HG03045 (cell line): ENCODE measurements around the gene C2CD2.
A peak's percentile ranks its signal among the peaks of the same experiment; 100 is the strongest.

Source experiments
- ATAC-seq: cut with Tn5 transposase; IDR thresholded peaks from one replicate; pipeline ENCODE4 v1.9.1; 2021; ENCODE audit warnings: mild to moderate bottlenecking, moderate library complexity; ENCODE audit not compliant: unreplicated experiment

Gene C2CD2

DNA sequence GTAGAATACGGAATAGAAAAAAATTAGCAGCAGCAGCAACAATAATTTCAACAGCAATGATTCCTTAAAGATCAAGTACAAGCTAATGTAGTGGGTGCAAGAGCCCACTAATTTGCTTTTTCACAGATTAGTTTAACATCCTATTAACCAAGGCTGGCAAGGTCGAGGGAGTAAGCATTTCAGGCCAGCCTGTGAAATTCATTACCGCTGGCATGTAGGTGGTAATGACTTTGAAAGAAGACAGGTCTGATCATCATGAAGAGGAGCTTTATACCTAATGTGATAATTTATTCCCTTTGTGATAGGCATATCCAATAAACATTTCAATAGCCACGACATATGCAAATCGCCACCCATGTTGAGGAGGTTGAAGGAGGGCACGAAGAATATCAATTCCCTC lies 63.5 kb downstream of the C2CD2 start:
- no peak for ATAC-seq

DNA sequence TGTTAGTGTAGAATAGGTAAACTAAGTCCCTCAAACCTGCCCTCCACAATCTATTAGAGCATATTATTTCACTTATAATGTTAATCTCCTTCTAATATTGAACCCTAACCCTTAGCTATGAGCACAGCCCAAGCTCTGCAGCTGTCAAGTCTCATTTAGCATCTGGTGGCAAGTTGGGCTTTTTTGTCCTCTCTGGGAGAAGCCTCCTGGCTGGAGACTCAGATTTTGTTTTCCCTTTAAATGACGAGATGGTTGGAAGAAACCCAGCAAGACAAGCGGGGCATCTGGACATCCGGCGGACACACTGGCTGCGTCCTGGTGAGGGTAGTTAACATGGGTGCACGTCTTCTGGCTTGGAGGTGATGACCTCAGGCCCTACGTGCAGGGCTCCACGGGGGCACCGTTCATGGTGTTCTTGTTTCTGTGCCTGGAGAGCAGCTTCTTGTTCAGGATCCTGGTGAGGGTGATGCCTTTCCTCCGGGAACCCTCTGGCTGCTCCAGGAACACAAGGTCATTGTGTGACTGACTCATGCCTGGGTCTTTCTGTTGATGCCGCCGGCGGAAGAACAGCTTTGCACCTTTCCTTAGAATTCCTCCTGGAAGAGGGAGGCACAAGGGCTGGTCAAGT lies 65.0 kb downstream of the C2CD2 start:
- no peak for ATAC-seq

DNA sequence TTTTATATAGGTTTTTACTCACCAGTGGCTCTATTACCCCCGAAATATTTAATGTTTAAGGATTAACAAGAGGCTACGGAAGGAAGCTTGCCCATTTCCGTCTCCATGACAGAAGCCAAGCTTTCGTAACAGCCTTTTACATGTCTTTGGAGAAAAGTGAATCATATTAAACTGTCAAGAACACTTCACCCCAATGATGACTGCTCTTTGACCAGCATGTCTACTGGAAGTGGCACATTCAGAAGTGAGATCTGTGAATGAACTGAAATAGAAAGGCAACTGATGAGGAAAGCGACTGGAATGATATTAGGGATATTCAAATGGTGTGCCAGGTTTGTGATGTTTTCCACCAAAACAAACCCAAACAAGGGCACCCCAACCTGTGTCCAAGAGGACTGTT lies 66.2 kb downstream of the C2CD2 start:
- ATAC-seq, result no peak

DNA sequence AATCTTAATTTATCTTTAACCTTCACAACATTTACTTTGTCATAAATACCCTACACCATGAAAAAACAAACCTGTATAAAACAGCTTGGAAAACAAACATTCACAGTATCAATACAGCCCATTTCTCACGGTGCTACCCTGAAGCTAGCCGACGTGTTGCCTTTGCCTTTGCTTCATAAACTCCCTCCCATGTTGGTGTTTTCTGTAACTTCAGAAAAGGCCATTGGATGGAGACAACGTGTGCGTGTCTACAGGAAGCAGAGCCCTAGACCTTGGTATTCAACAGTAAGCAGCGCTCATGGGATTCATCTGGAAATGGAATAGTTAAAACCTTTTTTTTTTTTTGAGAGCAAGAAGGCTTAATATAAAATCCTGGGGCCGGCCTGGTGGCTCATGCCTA lies 67.5 kb downstream of the C2CD2 start:
- ATAC-seq, result no peak

DNA sequence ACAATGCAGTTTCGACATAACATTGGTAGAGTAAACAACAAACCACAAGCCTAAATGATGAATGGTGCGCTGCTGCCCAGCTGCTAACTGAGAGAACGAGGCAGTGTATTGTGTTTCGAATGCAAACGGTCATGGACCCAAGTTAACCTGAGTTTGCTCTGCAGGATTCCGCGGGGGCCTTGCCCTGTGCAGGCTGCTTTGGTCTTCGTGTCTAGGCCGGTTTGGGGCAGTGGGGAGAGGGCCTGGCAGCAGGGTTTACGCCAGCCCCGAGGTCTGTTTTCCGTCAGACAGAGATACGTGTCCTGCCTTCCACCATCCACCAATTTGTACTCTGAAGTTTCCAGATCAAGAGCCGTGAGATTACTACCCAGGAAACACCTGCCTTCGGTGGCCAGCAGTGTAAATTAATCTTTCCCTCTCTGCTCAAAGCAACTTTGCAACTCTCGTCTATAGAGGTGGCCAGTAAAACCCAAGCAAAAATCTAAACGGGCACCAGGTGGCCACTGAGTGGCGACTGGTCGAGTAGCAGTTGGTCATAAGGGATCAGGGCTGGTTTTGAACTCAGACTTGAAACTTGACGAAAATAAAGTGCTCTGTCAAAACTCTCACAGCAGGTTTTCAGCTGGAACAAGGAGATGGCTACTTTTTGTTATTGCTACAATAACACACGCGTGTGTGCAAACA lies 68.3 kb downstream of the C2CD2 start:
- no peak for ATAC-seq

DNA sequence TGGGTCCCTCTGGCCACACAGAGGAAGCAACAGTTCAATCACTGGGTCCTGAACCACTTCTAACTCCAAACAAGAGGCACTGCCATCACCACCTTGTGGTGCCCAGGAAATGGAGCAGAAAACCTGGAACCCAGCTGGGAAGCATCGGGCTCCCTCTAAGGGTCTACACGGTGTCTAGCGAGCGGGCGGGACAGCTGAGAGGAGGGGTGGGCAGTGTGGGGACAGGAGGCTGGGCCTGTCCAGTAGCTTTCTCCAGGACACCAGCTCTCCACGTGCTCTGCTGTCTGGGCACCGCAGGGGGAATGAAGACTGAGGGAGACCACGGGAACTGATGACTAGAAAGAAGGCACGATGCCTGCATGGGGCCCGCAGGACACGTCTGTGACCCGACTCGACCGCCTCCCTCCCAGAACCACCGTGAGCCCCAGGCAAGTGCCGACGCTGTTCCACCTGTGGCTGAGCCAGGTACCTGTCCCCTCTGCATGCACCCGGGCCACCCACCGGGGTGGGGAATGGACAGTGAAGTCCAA lies 69.3 kb downstream of the C2CD2 start:
- no peak for ATAC-seq

DNA sequence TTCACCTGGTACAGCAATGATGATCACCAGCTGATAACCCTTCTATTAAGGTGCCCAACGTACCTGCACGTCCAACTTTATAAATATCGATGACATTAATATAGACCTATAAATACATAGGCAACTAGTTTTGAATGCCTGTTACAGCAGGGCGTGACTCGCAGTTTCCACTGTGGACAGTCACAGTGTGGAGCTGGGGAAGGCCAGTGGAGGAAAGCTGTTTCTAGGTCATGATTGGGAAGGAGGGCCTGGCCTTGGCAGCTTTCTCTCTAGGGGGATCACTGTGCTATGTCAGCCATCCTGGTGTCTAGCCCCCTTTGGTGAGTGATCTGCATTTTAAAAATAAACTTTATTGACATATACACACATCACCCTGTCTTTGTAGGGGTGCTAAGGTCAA lies 70.2 kb downstream of the C2CD2 start:
- ATAC-seq, result no peak

DNA sequence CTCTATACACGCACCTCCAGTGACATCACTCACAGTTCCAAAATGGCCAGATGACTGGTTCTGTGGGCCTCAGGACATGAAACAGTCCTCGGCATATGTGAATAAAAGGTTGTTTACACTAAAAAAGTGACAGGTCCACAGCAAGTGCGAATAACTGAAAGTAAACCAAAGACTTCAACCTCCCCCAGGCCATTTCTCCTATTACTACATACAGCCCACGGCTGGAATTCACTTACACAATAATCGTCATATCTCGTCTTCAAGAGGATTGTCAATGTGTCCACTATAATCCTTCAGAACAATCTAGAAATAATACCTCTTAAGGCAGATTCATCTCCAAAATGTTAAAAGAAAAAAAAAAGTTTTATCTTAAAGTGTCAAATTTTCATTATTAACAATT lies 72.8 kb downstream of the C2CD2 start:
- ATAC-seq, result no peak

DNA sequence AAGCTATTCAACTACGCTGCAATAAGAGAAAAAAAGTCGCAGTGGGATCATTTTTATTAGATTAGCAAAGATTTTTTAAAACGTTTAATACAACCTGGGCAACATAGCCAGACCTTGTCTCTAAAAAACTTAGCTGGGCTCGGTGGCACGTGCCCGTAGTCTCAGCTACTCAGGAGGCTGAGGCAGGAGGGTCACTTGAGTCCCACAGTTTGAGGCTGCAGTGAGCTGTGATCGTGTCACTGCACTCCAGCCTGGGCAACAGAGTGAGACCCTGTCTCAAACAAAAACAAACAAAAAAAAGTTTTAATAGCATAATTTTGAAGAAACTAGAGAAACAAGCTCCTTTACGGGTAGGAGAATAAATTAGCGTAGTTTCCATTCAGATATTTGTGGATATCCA lies 73.7 kb downstream of the C2CD2 start:
- no peak for ATAC-seq

DNA sequence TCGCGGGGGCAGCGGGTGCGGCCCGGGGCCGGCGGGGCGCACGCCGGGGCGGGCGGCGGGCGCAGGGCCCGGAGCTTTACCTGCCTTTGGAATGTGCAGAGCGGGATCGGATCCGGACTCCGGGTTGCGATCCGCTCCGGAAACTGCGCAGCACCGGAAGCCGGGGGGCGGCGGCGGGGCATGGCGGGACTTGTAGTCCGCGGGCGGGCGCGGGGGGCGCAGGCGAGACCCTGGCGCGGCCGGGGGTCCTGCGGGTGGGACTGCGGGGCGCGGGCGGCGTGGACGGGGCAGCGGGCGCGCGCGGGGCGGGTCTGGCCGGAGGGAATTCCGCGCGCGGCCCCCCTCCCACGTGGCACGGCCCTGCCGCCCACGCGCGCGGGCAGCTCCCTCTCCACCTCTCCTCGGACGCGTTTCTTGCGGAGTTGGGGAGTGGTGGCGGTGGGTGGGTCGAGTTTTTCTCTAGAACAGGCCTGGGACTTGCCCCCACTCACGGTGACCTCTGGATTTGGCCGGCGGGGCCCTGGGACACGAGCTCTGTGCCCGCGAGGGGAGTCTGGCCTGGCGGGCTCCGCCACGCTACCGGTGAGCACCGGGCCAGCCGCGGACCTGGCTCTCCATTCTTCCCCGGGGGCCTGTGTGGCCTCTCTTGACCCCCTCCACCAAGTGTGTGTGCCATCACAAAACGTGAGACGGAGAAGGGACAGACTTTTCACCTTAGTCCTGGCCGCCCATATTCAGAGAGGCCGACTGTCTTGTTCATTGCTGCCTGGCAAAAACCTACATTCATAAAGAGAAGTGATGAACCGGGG lies 74.4 kb downstream of the C2CD2 start, which contains the start of gene PRDM15:
PRDM15 (minus strand) TSS at position 155 of the 809 bp plus-strand sequence. CDS start 18,981 bp downstream, outside the sequence.
- ATAC-seq, result peak; percentile 66

DNA sequence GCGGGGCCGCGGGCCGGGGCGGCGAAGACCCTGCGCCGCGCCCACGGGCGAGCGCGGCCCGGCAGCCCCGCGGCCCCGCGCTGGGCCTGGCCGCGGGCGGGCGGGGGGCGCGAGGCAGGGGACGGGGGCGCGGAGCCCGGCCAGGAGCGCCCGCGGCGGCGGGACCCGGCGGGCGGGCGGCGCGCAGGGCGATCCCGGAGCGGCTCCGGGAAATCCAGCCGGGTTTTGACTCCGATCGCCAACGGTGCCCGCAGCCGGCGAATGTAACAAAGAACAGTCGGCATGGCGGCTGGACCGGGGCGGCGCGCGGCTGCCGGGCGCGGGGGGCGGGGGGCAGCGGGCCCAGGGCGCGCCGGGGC lies 75.0 kb downstream of the C2CD2 start:
- ATAC-seq, result peak; percentile 56

DNA sequence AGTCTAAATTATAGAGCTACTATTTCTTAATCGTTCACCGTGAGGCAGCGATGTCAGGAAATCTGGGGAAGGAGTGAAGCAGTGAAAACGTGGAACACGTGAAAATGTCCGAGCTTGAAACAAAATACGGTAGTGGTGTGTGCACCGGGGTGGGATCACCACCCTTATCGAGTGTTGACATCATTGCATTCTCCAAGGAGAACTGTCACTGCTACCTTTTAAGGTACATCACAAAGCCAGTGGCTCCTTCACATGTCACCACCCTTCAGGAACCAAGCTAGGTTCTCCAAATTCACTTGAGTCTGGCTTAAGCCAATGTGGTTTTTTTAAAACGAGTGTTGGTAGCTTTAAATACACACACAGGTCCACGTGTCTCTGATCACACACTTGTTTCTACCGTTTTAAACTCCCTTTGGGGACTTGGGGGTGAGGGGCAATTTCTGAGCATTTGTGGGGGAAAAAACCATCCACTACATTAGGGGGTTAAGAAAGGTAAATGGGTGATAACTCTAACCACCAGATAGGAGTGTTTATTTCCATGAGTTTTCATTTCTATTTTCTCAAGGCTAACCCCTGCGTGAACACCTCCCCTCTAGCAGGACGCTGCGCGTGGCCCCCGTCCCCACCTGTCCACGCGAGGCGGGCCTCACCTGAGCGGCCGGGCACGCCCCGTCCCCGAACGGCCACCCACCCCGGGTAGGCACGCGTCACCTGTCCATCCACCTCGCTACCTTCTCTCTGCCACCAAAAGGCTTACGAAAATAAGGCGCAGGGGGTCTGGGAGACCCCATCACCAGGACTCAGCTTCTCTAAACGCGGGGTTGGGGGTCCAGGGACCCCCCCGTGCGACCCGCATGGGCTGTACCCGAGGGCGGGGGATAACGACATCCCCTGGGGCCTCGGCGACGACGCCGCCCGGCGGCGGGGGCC lies 75.7 kb downstream of the C2CD2 start:
- peak; percentile 33 for ATAC-seq

DNA sequence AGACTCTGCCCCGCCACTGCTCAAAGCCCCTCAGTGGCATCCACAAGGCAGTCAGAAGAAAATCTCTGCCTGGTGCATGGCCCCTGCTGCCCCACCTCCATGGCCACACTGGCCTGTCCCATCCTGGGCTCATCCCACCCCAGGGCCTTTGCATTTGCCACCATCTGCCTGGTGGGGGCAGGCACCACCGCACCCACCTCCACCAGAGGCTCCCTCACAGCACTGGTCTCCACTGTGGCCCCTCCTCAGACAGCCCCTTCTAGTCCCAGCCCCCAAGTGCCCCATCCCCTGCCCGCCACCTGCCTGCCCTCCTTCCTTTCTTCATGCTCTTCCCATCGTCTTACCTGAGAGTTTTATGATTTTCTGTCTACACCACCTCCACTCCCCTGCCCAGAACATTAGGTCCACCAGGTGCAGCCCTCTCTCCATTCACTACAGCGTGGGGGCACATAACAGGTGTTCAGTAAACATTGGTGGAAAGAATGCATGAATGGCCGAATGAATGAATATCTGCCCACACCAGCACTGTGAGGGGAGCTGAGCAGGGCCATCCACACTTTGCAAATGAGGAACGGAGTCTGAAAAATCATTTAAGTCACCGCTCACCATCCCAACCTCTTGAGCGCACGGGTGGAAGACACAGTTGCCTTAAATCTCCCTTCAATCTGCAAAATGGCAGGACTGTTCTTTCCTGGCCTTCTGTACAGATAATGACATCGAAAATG lies 76.7 kb downstream of the C2CD2 start:
- no peak for ATAC-seq

DNA sequence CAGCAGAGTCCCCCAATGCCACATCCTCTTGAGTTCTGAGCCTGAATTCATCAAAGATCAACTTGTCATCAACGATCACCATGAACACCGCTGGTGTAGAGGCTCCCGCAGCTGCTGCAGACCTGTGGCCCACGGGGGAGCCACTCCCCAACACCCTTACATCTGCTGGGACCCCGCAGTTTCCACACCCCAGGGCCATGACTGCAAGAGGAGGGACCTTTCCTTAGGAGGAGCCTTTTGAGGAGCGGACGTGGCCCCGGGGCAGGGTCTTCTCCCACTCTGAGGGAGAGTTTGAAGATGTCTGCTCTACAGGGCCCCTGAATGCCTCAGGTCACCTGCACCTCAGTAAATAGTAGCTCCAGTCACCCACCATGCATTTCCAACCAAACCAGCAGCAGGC lies 77.4 kb downstream of the C2CD2 start:
- no peak for ATAC-seq

DNA sequence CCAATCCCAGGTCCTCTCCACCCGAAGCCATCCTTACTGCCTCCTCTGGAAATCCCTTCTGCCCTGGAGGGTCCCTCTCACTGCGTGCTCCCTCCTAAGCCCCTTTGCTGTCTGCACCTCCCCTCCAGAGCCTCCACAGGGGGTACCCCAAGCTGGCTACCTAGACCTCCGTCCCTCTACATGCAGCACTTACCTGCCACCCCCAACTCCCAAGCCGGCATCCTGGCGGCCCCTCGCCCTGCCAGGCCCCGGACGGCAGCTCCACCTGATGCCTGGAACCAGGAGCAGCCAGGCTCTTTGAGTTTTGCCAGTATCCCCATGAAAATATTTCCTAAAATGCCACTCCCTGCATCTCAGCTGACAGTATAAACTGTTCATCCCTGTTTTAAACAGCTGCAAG lies 78.7 kb downstream of the C2CD2 start:
- ATAC-seq, result no peak

DNA sequence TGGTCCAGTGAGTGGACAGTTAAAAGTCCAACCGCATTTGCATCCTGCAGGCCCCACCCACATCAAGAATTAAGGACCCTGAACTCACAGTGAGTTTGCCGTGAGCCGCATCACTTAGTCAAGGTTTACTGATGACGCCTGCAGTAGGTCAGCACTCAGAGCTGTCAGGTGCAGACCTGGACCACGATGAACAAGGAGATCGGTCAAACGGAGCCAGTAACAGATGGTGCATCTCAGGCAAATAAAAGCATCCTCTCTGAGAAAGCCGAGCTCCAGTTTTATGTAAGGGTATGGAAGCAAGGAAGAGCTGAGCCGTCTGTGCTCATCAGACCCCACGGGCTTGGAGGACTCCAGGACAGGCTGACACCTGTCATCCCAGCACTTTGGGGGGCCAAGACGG lies 79.2 kb downstream of the C2CD2 start:
- ATAC-seq, result no peak

DNA sequence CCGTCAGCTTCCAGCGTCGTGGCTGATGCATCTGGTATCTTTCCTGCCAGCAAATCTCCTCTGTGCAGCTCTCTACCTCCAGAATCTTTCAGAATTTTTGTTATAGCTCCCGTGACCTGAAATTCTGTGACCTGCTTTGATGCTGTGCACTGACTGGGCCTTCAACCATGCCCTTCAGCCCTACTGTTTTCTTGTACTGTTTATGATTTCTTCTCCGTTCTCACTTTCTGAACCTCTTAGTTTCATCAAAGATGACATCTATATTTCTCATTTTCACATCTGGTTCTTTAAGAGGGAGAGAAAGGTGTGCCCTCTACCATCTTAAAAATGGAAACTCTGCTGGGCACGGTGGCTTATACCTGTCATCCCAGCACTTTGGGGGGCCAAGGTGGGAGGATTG lies 80.4 kb downstream of the C2CD2 start:
- no peak for ATAC-seq

DNA sequence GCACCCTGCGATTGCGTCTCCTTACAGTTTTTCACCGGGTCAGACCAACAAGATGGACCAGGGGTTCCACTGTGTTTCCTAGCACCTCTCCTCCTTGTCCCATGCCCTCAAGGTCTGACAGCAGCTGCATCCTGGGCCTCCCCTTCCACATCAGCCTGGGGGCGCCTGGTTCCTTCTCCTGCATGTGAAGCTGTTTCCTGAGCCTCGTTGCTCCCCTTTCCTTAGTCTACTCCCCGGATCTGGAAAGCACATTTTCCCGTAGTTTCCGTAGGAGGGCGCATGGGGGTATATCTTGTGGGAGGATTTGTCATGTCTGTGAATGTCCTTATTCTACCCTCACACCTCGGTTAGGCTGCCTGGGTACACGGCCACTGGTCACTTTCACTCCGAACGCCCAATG lies 80.8 kb downstream of the C2CD2 start:
- ATAC-seq, result no peak

DNA sequence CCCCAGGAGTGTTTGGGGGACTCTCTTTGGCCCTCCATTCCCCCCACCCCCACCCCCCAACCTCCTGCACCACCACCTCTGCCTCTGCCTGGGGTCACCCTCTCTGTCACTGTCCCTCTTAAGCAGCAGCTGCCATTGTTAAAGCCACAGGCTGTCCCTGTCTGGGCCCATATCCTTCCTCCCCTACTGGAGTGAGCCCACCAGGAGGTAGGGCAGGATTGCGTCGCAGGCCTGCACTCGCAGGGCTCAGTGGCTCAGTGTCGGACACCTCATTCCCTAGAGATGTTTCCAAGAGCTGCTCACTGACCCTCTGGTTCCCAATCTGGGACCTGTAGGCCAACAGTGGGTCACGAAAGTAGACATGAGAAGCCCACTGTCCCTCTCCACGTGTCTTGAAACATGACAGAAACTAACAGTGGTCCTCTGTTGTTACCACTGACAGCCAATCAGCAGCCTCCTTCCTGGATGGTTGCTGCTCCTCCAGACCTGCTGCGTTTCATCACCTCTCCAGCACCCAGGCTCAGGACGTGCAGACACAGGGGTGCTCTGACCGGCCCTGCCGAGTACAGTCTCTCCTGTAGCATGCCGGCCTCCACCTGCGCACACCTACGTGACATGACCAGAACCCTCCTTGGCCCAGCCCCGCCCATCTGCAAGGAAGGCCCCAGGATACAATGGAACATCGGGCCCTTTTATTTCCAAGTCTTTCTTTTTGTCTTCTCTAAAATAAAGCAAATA lies 82.4 kb downstream of the C2CD2 start:
- ATAC-seq, result no peak
